Measurements from ENCODE around the gene DYNLT2B.

DYNLT2B gene

GRCh38 chr3:196274585-196274984, 43.5 kb downstream of the DYNLT2B start:
- no peak overlapping the region for H3K4me3 ChIP-seq (ENCODE audit: low read length)
- peak; percentile 62 for DNase-seq (ENCODE audit: low read depth)
- no peak for TF ChIP-seq CTCF (IDR thresholded peaks at IDR 0.05; ENCODE audit: insufficient read depth, low read depth, low read length, missing control alignments)

- no peak for DNase-seq (ENCODE audit: low read depth)
Measured at GRCh38 chr3:196273655-196274054, 44.4 kb downstream of the DYNLT2B start.

GRCh38 chr3:196272826-196273225, 45.2 kb downstream of the DYNLT2B start:
- no peak overlapping the region for H3K4me3 ChIP-seq (ENCODE audit: low read length)
- TF ChIP-seq CTCF (IDR thresholded peaks at IDR 0.05; ENCODE audit: insufficient read depth, low read depth, low read length, missing control alignments), result no peak
- no peak for DNase-seq (ENCODE audit: low read depth)

More at GRCh38 chr3:196273655-196274054, 44.4 kb downstream of the DYNLT2B start:
- H3K4me3 ChIP-seq (ENCODE audit: low read length), result no peak overlapping the region
- no peak for TF ChIP-seq CTCF (IDR thresholded peaks at IDR 0.05; ENCODE audit: insufficient read depth, low read depth, low read length, missing control alignments)

GRCh38 chr3:196270499-196270898, 47.5 kb downstream of the DYNLT2B start:
- DNase-seq (ENCODE audit: low read depth), result no peak
- no peak overlapping the region for H3K4me3 ChIP-seq (ENCODE audit: low read length)

GRCh38 chr3:196268284-196269163, 49.5 kb downstream of the DYNLT2B start:
- no peak overlapping the region for H3K4me3 ChIP-seq (ENCODE audit: low read length)
- peak; percentile 88 for DNase-seq (ENCODE audit: low read depth)
- no peak for TF ChIP-seq CTCF (IDR thresholded peaks at IDR 0.05; ENCODE audit: insufficient read depth, low read depth, low read length, missing control alignments)

More at GRCh38 chr3:196270499-196270898, 47.5 kb downstream of the DYNLT2B start:
- TF ChIP-seq CTCF (IDR thresholded peaks at IDR 0.05; ENCODE audit: insufficient read depth, low read depth, low read length, missing control alignments), result no peak

- TF ChIP-seq CTCF (IDR thresholded peaks at IDR 0.05; ENCODE audit: insufficient read depth, low read depth, low read length, missing control alignments), result no peak
- no peak for DNase-seq (ENCODE audit: low read depth)
- H3K4me3 ChIP-seq (ENCODE audit: low read length), result no peak overlapping the region
Measured at GRCh38 chr3:196263819-196264218, 54.2 kb downstream of the DYNLT2B start.

Data from epithelial cell of esophagus (primary cell).